ENCODE results near the gene AGAP3. TPM values are rescaled to one million over a fixed set of nuclear protein-coding genes. Genes with fewer than 3 reads are reported as not detected.

AGAP3 gene
- total RNA-seq, 1 experiment from 2014 or later = 103 TPM

DNA sequence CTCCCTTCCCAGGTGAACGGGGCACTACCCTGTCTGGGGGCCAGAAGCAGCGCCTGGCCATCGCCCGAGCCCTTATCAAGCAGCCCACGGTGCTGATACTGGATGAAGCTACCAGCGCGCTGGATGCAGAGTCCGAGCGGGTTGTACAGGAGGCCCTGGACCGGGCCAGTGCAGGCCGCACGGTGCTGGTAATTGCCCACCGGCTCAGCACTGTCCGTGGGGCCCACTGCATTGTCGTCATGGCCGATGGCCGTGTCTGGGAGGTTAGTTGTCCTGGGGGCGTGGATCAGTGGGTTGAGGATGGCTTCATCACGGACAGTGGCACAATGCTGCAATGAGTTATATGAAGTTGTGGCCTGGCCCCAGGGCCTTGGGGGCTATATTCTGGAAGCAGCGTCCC lies 42.3 kb upstream of the AGAP3 start:
- in situ Hi-C loops (cut with HindIII; ENCODE audit: low pct_unique_long_range_greater_than_20kb, low sequenced_read_pairs) (no loop called here), intact Hi-C loops (cut with micrococcal nuclease; ENCODE audit: unreplicated experiment) (no loop called here)
- no peaks in the 10 kb centered on the region for H3K27me3 ChIP-seq (ENCODE audit: control insufficient read depth, insufficient read depth, low read length)
- no peak overlapping the region for H3K4me3 ChIP-seq (ENCODE audit: low read depth in 2 of 2, low read length in 2 of 2)
- BruUV-seq (replicated peaks) = no TSS peak
- peaks cover 9% of the 10 kb centered on the region for H3K4me1 ChIP-seq (ENCODE audit: control insufficient read depth, insufficient read depth, low read length)
- ATAC-seq (no peak), DNase-seq (ENCODE audit: low read depth, low spot score) (no peak)
- ChIA-PET CTCF (interaction anchor here (0.7 kb wide), 1 partner anchor 64 kb away, joined by 3 read pairs; no protein-coding TSS in a partner anchor), POLR2A (no interaction called here)
- H3K36me3 ChIP-seq (ENCODE audit: control insufficient read depth, insufficient read depth, low read length) = no peaks in the 10 kb centered on the region
- no peak overlapping the region for H3K27ac ChIP-seq (ENCODE audit: low read length)
- no peaks in the 10 kb centered on the region for H3K9me3 ChIP-seq (ENCODE audit: control insufficient read depth, insufficient read depth, low read depth, low read length)
- no peak for TF ChIP-seq POLR2AphosphoS5 (IDR thresholded peaks at IDR 0.05; ENCODE audit: low read depth, low read length)
- TF ChIP-seq SIN3A (IDR thresholded peaks at IDR 0.05; ENCODE audit: borderline replicate concordance, insufficient read depth, low read depth, low read length) = no peak
- no peak for TF ChIP-seq TCF7L2 (IDR thresholded peaks at IDR 0.05; ENCODE audit: low read depth, low read length)
- TF ChIP-seq, protein P1, sequence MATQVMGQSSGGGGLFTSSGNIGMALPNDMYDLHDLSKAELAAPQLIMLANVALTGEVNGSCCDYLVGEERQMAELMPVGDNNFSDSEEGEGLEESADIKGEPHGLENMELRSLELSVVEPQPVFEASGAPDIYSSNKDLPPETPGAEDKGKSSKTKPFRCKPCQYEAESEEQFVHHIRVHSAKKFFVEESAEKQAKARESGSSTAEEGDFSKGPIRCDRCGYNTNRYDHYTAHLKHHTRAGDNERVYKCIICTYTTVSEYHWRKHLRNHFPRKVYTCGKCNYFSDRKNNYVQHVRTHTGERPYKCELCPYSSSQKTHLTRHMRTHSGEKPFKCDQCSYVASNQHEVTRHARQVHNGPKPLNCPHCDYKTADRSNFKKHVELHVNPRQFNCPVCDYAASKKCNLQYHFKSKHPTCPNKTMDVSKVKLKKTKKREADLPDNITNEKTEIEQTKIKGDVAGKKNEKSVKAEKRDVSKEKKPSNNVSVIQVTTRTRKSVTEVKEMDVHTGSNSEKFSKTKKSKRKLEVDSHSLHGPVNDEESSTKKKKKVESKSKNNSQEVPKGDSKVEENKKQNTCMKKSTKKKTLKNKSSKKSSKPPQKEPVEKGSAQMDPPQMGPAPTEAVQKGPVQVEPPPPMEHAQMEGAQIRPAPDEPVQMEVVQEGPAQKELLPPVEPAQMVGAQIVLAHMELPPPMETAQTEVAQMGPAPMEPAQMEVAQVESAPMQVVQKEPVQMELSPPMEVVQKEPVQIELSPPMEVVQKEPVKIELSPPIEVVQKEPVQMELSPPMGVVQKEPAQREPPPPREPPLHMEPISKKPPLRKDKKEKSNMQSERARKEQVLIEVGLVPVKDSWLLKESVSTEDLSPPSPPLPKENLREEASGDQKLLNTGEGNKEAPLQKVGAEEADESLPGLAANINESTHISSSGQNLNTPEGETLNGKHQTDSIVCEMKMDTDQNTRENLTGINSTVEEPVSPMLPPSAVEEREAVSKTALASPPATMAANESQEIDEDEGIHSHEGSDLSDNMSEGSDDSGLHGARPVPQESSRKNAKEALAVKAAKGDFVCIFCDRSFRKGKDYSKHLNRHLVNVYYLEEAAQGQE (IDR thresholded peaks at IDR 0.05; ENCODE audit: insufficient read depth in 1 of 2, low read depth in 2 of 2, low read length in 1 of 2) = no peak
- TF ChIP-seq, protein P2, sequence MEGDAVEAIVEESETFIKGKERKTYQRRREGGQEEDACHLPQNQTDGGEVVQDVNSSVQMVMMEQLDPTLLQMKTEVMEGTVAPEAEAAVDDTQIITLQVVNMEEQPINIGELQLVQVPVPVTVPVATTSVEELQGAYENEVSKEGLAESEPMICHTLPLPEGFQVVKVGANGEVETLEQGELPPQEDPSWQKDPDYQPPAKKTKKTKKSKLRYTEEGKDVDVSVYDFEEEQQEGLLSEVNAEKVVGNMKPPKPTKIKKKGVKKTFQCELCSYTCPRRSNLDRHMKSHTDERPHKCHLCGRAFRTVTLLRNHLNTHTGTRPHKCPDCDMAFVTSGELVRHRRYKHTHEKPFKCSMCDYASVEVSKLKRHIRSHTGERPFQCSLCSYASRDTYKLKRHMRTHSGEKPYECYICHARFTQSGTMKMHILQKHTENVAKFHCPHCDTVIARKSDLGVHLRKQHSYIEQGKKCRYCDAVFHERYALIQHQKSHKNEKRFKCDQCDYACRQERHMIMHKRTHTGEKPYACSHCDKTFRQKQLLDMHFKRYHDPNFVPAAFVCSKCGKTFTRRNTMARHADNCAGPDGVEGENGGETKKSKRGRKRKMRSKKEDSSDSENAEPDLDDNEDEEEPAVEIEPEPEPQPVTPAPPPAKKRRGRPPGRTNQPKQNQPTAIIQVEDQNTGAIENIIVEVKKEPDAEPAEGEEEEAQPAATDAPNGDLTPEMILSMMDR (IDR thresholded peaks at IDR 0.05) = no peak

DNA sequence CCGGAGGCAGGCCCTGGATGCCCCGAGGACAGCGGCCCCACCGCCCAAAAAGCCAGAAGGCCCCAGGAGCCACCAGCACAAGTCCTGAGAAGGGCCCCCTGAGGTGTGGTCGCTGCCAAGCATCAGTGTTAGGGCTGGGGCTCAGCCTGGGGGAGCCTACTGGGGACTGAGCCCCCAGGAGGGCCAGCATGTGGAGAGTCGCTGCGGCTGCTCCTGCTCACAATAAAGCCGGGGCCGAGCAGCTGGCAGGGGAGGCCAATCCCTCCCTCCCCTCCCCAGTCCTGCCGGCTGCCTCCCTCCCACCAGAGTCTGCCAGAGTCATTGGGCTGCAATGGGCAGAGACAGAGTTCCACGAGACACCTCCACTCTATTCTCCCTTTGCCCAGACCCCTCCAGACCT lies 41.0 kb upstream of the AGAP3 start:
- H3K9me3 ChIP-seq (ENCODE audit: control insufficient read depth, insufficient read depth, low read depth, low read length) = no peaks in the 10 kb centered on the region
- no peaks in the 10 kb centered on the region for H3K36me3 ChIP-seq (ENCODE audit: control insufficient read depth, insufficient read depth, low read length)
- ChIA-PET CTCF (no interaction called here), POLR2A (no interaction called here)
- in situ Hi-C loops (cut with HindIII; ENCODE audit: low pct_unique_long_range_greater_than_20kb, low sequenced_read_pairs) = no loop called here
- DNase-seq (ENCODE audit: low read depth, low spot score) (no peak), ATAC-seq (no peak)
- no peaks in the 10 kb centered on the region for H3K4me1 ChIP-seq (ENCODE audit: control insufficient read depth, insufficient read depth, low read length)
- no peak overlapping the region for H3K4me3 ChIP-seq (ENCODE audit: low read depth in 2 of 2, low read length in 2 of 2)
- BruUV-seq (replicated peaks) = no TSS peak
- no peak overlapping the region for H3K27ac ChIP-seq (ENCODE audit: low read length)
- H3K27me3 ChIP-seq (ENCODE audit: control insufficient read depth, insufficient read depth, low read length) = no peaks in the 10 kb centered on the region
- TF ChIP-seq, protein P1 (IDR thresholded peaks at IDR 0.05; ENCODE audit: insufficient read depth in 1 of 2, low read depth in 2 of 2, low read length in 1 of 2) = no peak
- no peak for TF ChIP-seq POLR2AphosphoS5 (IDR thresholded peaks at IDR 0.05; ENCODE audit: low read depth, low read length)
- TF ChIP-seq TCF7L2 (IDR thresholded peaks at IDR 0.05; ENCODE audit: low read depth, low read length) = no peak
- TF ChIP-seq, protein P2 (IDR thresholded peaks at IDR 0.05) = no peak
- no peak for TF ChIP-seq SIN3A (IDR thresholded peaks at IDR 0.05; ENCODE audit: borderline replicate concordance, insufficient read depth, low read depth, low read length)
- intact Hi-C loops (cut with micrococcal nuclease; ENCODE audit: unreplicated experiment) = no loop called here

Measured in Panc1 (cell line).